Endothelial cell of umbilical vein (primary cell): ENCODE data around the gene INTS6L. TPM values are rescaled to one million over a fixed set of nuclear protein-coding genes. Genes with fewer than 3 reads are reported as not detected.

Experiments used
- BruUV-seq: library from RNA; stranded (reverse); fragments of 400-500 nt; replicated peaks from 2 replicates; lab custom pipeline; 2021; lab: Mats Ljungman, UMichigan
- CTCF ChIA-PET: fragments of 300-600, 350-600 bp; sonication (Branson Sonifier 250); formaldehyde crosslinking; loops from one replicate; lab custom pipeline; 2021; ENCODE audit warnings: antibody characterized with exemption, inconsistent platforms; lab: Charles Lee
- POLR2A ChIA-PET: fragments of 300-600, 350-600 bp; sonication (Branson Sonifier 250); formaldehyde crosslinking; loops from one replicate; lab custom pipeline; 2021; ENCODE audit warnings: antibody characterized with exemption, inconsistent platforms; lab: Charles Lee
- DNase-seq: peaks from one replicate; pipeline ENCODE4 v3.0.0-alpha.2; 2011; ENCODE audit warnings: low read depth, low spot score
- FAIRE-seq: peaks from 2 replicates; lab custom pipeline; 2011; peaks lifted over from hg19 to GRCh38; lab: Jason Lieb, UNC
- H2AFZ ChIP-seq: 2 replicates; pipeline ENCODE4 v1.6.0; 2012; ENCODE audit warnings: low read depth, low read length, control low read depth, inconsistent platforms
- H3K27ac ChIP-seq: 2 replicates; pipeline ENCODE4 v1.5.1; 2011; ENCODE audit warnings: low read depth, mild to moderate bottlenecking, control low read depth, low read length, moderate library complexity; ENCODE audit not compliant: insufficient read depth
- H3K27me3 ChIP-seq, 2 experiments: 2 replicates each; pipeline versions ENCODE4 v1.6.0 to v1.6.1; 2011; ENCODE audit warnings: low read length in 2 of 2, mixed read lengths in 1 of 2; ENCODE audit not compliant: control insufficient read depth in 2 of 2, insufficient read depth in 2 of 2
- H3K36me3 ChIP-seq, 2 experiments: 2 replicates in 1 of 2; 3 replicates in 1 of 2; pipeline ENCODE4 v1.5.1; 2011; ENCODE audit warnings: low read length in 2 of 2, mild to moderate bottlenecking in 1 of 2, moderate library complexity in 1 of 2; ENCODE audit not compliant: control insufficient read depth in 2 of 2, insufficient read depth in 2 of 2; ENCODE audit errors: extremely low read depth in 1 of 2
- H3K4me1 ChIP-seq: 3 replicates; pipeline ENCODE4 v1.5.1; 2011; ENCODE audit warnings: mild to moderate bottlenecking, low read length; ENCODE audit not compliant: control insufficient read depth, insufficient read depth; ENCODE audit errors: extremely low read depth
- H3K4me2 ChIP-seq: 2 replicates; pipeline ENCODE4 v1.6.1; 2011; ENCODE audit warnings: low read length, control low read depth, mixed read lengths; ENCODE audit not compliant: insufficient read depth
- H3K4me3 ChIP-seq, 3 experiments: fragments of 200-600 bp in 1 of 3; sonication (generic), shearing (Covaris generic) in 1 of 3; replicated peaks in 1 of 3; 2 replicates each; pipeline ENCODE4 v1.5.1; 2011 to 2016; ENCODE audit warnings: control low read depth in 3 of 3, low read length in 3 of 3, mild to moderate bottlenecking in 2 of 3, inconsistent platforms in 1 of 3, low read depth in 1 of 3, moderate library complexity in 1 of 3; ENCODE audit not compliant: insufficient read depth in 1 of 3
- H3K79me2 ChIP-seq: 2 replicates; pipeline ENCODE4 v1.6.0; 2012; ENCODE audit warnings: low read length, inconsistent platforms; ENCODE audit not compliant: control insufficient read depth, insufficient read depth
- H3K9ac ChIP-seq: replicated peaks from 2 replicates; pipeline ENCODE3; 2011; ENCODE audit warnings: low read length, control low read depth; ENCODE audit not compliant: insufficient read depth; ENCODE audit errors: extremely low read depth
- H3K9me1 ChIP-seq: replicated peaks from 3 replicates; pipeline ENCODE4 v1.6.0; 2011; ENCODE audit warnings: mild to moderate bottlenecking, low read length; ENCODE audit not compliant: control insufficient read depth, insufficient read depth; ENCODE audit errors: extremely low read depth
- H3K9me3 ChIP-seq: replicated peaks from 2 replicates; pipeline ENCODE4 v1.5.1; 2012; ENCODE audit warnings: low read length, inconsistent platforms; ENCODE audit not compliant: control insufficient read depth, insufficient read depth
- H4K20me1 ChIP-seq: replicated peaks from 2 replicates; pipeline ENCODE3; 2011; ENCODE audit warnings: mild to moderate bottlenecking, low read length; ENCODE audit not compliant: control insufficient read depth, insufficient read depth; ENCODE audit errors: extremely low read depth
- CTCF ChIP-seq, 2 donors: IDR thresholded peaks; 1 replicate in 1 of 2; 2 replicates in 1 of 2; pipeline ENCODE4 v1.5.1; 2011; ENCODE audit warnings: low read length in 2 of 2, mild to moderate bottlenecking in 2 of 2, moderate library complexity in 2 of 2, control low read depth in 1 of 2, inconsistent platforms in 1 of 2, low read depth in 1 of 2; ENCODE audit not compliant: insufficient read depth in 1 of 2; ENCODE audit errors: extremely low read depth in 1 of 2
- EZH2 ChIP-seq: IDR thresholded peaks from 2 replicates; pipeline ENCODE4 v1.6.1; 2012; ENCODE audit warnings: borderline replicate concordance, low read depth, mild to moderate bottlenecking, moderate library complexity, low read length, inconsistent platforms; ENCODE audit not compliant: severe bottlenecking
- FOS ChIP-seq: IDR thresholded peaks from 2 replicates; pipeline ENCODE4 v1.6.1; 2011; ENCODE audit warnings: mild to moderate bottlenecking, low read length, moderate library complexity, borderline replicate concordance; ENCODE audit not compliant: insufficient read depth
- GATA2 ChIP-seq: IDR thresholded peaks from 2 replicates; pipeline ENCODE4 v1.7.0; 2011; ENCODE audit warnings: low read depth, mild to moderate bottlenecking, moderate library complexity, mixed read lengths, low read length; ENCODE audit not compliant: insufficient read length, insufficient read depth
- JUN ChIP-seq: IDR thresholded peaks from 2 replicates; pipeline ENCODE4 v1.6.1; 2011; ENCODE audit warnings: borderline replicate concordance, low read depth; ENCODE audit not compliant: insufficient read length, insufficient read depth
- MAX ChIP-seq: IDR thresholded peaks from 2 replicates; pipeline ENCODE4 v1.6.1; 2011; ENCODE audit not compliant: insufficient read depth, insufficient read length
- MYC ChIP-seq: IDR thresholded peaks from one replicate; pipeline ENCODE4 v1.6.1; 2011; ENCODE audit warnings: mild to moderate bottlenecking, low read depth, low read length
- POLR2A ChIP-seq: IDR thresholded peaks from 2 replicates; pipeline ENCODE4 v1.6.1; 2012; ENCODE audit warnings: low read depth, mild to moderate bottlenecking, control low read depth, low read length
- POLR2AphosphoS5 ChIP-seq: IDR thresholded peaks from 2 replicates; pipeline ENCODE4 v1.6.1; 2012; ENCODE audit warnings: low read depth, mild to moderate bottlenecking, control low read depth, low read length, moderate library complexity; ENCODE audit not compliant: insufficient read depth
- dilution Hi-C: fragments of 300-500 bp; cut with MboI; formaldehyde crosslinking; loops from one replicate; pipeline ENCODE4 v1.15.0; 2019; ENCODE audit warnings: low sequenced_read_pairs; ENCODE audit not compliant: extremely low pct_ligation_motif_present
- intact Hi-C: fragments of 100-400 bp; cut with micrococcal nuclease; formaldehyde crosslinking; loops from one replicate; pipeline ENCODE4 v1.10.0; 2022
- polyA plus RNA-seq, 4 experiments: library from polyadenylated mRNA; depleted of rRNA in 3 of 4; stranded (reverse) in 3 of 4; unstranded in 1 of 4; fragments of >200 nt; gene quantifications; 2 replicates each; pipeline versions ENCODE4 v1.2.1 to v1.2.3, GENCODE V29; 2011 to 2012; ENCODE audit warnings: missing spikeins in 1 of 4
- total RNA-seq: library from RNA; stranded (reverse); gene quantifications from 2 replicates; pipeline ENCODE4 v1.2.3, GENCODE V29; 2021

INTS6L gene
- total and polyA plus RNA-seq, 2 donors (not counting 3 experiments of a cell fraction or from before 2014, with no cell fraction given) = 5.2 to 7.5 TPM

GRCh38 chrX:135497736-135498135 is 22.7 kb upstream of the INTS6L start:
- ChIA-PET CTCF (interaction anchor here (1.0 kb wide), 1 partner anchor 97 kb away, joined by 3 read pairs; no protein-coding TSS in a partner anchor), POLR2A (no interaction called here)
- no peaks in the 10 kb centered on the region for H3K4me1 ChIP-seq
- TF ChIP-seq GATA2 (no peak), POLR2AphosphoS5 (no peak), MYC (no peak)
- no peak overlapping the region for H3K27ac ChIP-seq
- H3K4me3 ChIP-seq = no peak overlapping the region
- FAIRE-seq (no peak), DNase-seq (no peak)
- dilution Hi-C loops (no loop called here), intact Hi-C loops (no loop called here)
- no peaks in the 10 kb centered on the region for H3K9me3 ChIP-seq
- no peaks in the 10 kb centered on the region for H3K9me1 ChIP-seq
- H3K9ac ChIP-seq = no peak overlapping the region
- no peak overlapping the region for H2AFZ ChIP-seq
- no peaks in the 10 kb centered on the region for H3K79me2 ChIP-seq
- H3K27me3 ChIP-seq = no peaks in the 10 kb centered on the region
- H3K36me3 ChIP-seq = no peaks in the 10 kb centered on the region
- no peaks in the 10 kb centered on the region for H4K20me1 ChIP-seq
- BruUV-seq = no TSS peak
- no peak overlapping the region for H3K4me2 ChIP-seq

- DNase-seq (no peak), FAIRE-seq (no peak)
- H4K20me1 ChIP-seq = no peaks in the 10 kb centered on the region
- H3K9me1 ChIP-seq = no peaks in the 10 kb centered on the region
- TF ChIP-seq FOS (no peak), EZH2 (no peak), GATA2 (no peak), POLR2A (no peak), MAX (no peak), CTCF (IDR thresholded peaks at IDR 0.05; ENCODE audit: extremely low read depth in 1 of 2, insufficient read depth in 1 of 2, low read depth in 1 of 2, low read length in 2 of 2) (no peak), MYC (no peak), JUN (no peak), POLR2AphosphoS5 (no peak)
- no peaks in the 10 kb centered on the region for H3K27me3 ChIP-seq
- no peaks in the 10 kb centered on the region for H3K9me3 ChIP-seq
- no peak overlapping the region for H3K9ac ChIP-seq
- BruUV-seq = no TSS peak
- ChIA-PET POLR2A (no interaction called here), CTCF (interaction anchor here (1.0 kb wide), 1 partner anchor 97 kb away, joined by 3 read pairs; no protein-coding TSS in a partner anchor)
- no peaks in the 10 kb centered on the region for H3K4me1 ChIP-seq
- dilution Hi-C loops (no loop called here), intact Hi-C loops (no loop called here)
- H3K27ac ChIP-seq = no peak overlapping the region
- no peak overlapping the region for H3K4me2 ChIP-seq
- no peak overlapping the region for H2AFZ ChIP-seq
- no peak overlapping the region for H3K4me3 ChIP-seq
- H3K79me2 ChIP-seq = no peaks in the 10 kb centered on the region
- H3K36me3 ChIP-seq = no peaks in the 10 kb centered on the region
Observed at GRCh38 chrX:135498236-135498635, 22.2 kb upstream of the INTS6L start.
